Common myeloid progenitor, CD34-positive (primary cell): ENCODE results near the gene BCLAF3.

Experiments
- CTCF ChIA-PET: fragments of 350-600 bp; sonication (Branson Sonifier 250); formaldehyde crosslinking; loops from one replicate; lab custom pipeline; 2021; ENCODE audit warnings: antibody characterized with exemption; lab: Charles Lee
- POLR2A ChIA-PET: fragments of 350-600 bp; sonication (Branson Sonifier 250); formaldehyde crosslinking; loops from one replicate; lab custom pipeline; 2021; ENCODE audit warnings: antibody characterized with exemption; lab: Charles Lee
- DNase-seq, 3 donors: peaks; one replicate each; pipeline versions ENCODE4 v3.0.0 to v3.0.0-alpha.2; 2013
- H3K27ac ChIP-seq, 2 experiments: 1 replicate in 1 of 2; 2 replicates in 1 of 2; pipeline ENCODE4 v1.7.0; 2013; ENCODE audit warnings: inconsistent platforms in 2 of 2, low read length in 2 of 2, mild to moderate bottlenecking in 2 of 2, low read depth in 1 of 2, moderate library complexity in 1 of 2; ENCODE audit not compliant: severe bottlenecking in 2 of 2, insufficient read depth in 1 of 2, poor library complexity in 1 of 2
- H3K27me3 ChIP-seq, 5 experiments: replicated peaks in 2 of 5; 1 replicate in 3 of 5; 2 replicates in 2 of 5; pipeline versions ENCODE4 v1.6.1 to v1.7.0; 2013; ENCODE audit warnings: low read length in 4 of 5, mild to moderate bottlenecking in 2 of 5, moderate library complexity in 2 of 5, inconsistent platforms in 1 of 5; ENCODE audit not compliant: insufficient read depth in 5 of 5, control insufficient read depth in 4 of 5
- H3K36me3 ChIP-seq, 4 experiments: 1 replicate in 2 of 4; 2 replicates in 2 of 4; pipeline versions ENCODE4 v1.6.1 to v1.7.0; 2013; ENCODE audit warnings: low read length in 3 of 4, control low read depth in 1 of 4, mild to moderate bottlenecking in 1 of 4; ENCODE audit not compliant: control insufficient read depth in 4 of 4, insufficient read depth in 4 of 4
- H3K4me1 ChIP-seq, 4 experiments: 1 replicate in 3 of 4; 2 replicates in 1 of 4; pipeline versions ENCODE4 v1.6.1 to v1.7.1; 2013; ENCODE audit warnings: low read length in 3 of 4, mild to moderate bottlenecking in 3 of 4, control low read depth in 1 of 4, inconsistent platforms in 1 of 4, moderate library complexity in 1 of 4; ENCODE audit not compliant: control insufficient read depth in 4 of 4, insufficient read depth in 4 of 4; ENCODE audit errors: control extremely low read depth in 1 of 4
- H3K4me3 ChIP-seq, 7 experiments: 1 replicate in 4 of 7; 2 replicates in 3 of 7; pipeline versions ENCODE4 v1.5.1 to v1.7.0; 2013; ENCODE audit warnings: mild to moderate bottlenecking in 7 of 7, low read length in 6 of 7, moderate library complexity in 6 of 7, inconsistent platforms in 2 of 7, low read depth in 2 of 7, control low read depth in 1 of 7; ENCODE audit not compliant: insufficient read depth in 4 of 7, control insufficient read depth in 1 of 7; ENCODE audit errors: extremely low read depth in 1 of 7
- H3K9me3 ChIP-seq, 5 experiments: 1 replicate in 4 of 5; 2 replicates in 1 of 5; pipeline versions ENCODE4 v1.6.1 to v1.7.1; 2013; ENCODE audit warnings: low read length in 4 of 5, mild to moderate bottlenecking in 2 of 5, inconsistent platforms in 1 of 5, low read depth in 1 of 5, moderate library complexity in 1 of 5; ENCODE audit not compliant: control insufficient read depth in 4 of 5, insufficient read depth in 2 of 5; ENCODE audit errors: control extremely low read depth in 1 of 5
- WGBS: methylation state at CpG from one replicate; pipeline ENCODE4 v1.1.5; 2013; ENCODE audit not compliant: insufficient coverage; 5-methylcytosine and 5-hydroxymethylcytosine counted together

BCLAF3 gene

GRCh38 chrX:19975845-19976244 lies 15.0 kb downstream of the BCLAF3 start:
- Histone ChIP-seq H3K27me3 (peaks cover 0 to 2% (median 0%) of the 10 kb centered on the region in 5 experiments), H3K9me3 (peaks cover 2 to 12% (median 9%) of the 10 kb centered on the region in 5 experiments), H3K36me3 (peaks cover 0 to 9% (median 0%) of the 10 kb centered on the region in 4 experiments), H3K4me1 (no peaks in the 10 kb centered on the region), H3K4me3 (no peak overlapping the region), H3K27ac (no peak overlapping the region)
- ChIA-PET CTCF (no interaction called here), POLR2A (no interaction called here)
- DNase-seq, result no peak

- peaks cover 0 to 7% (median 0%) of the 10 kb centered on the region in 4 experiments for H3K36me3 ChIP-seq
- ChIA-PET POLR2A (no interaction called here), CTCF (interaction anchor here (2.0 kb wide), 1 partner anchor 13 kb away, joined by 4 read pairs; no protein-coding TSS in a partner anchor)
- DNase-seq, result no peak
- H3K27ac ChIP-seq, result no peak overlapping the region
- no peak overlapping the region for H3K4me3 ChIP-seq
- H3K4me1 ChIP-seq, result no peaks in the 10 kb centered on the region
- H3K27me3 ChIP-seq, result peaks cover 0 to 10% (median 0%) of the 10 kb centered on the region in 5 experiments
- H3K9me3 ChIP-seq, result peaks cover 2 to 12% (median 8%) of the 10 kb centered on the region in 5 experiments
These were observed 17.9 kb downstream of the BCLAF3 start for GRCh38 chrX:19972984-19973383.

GRCh38 chrX:19968276-19968675 lies 22.6 kb downstream of the BCLAF3 start:
- no peaks in the 10 kb centered on the region for H3K9me3 ChIP-seq
- no peak for DNase-seq
- H3K27ac ChIP-seq, result no peak overlapping the region
- ChIA-PET CTCF (no interaction called here), POLR2A (no interaction called here)
- WGBS, result 95% methylated on average over 5 of the region's 6 CpGs
- H3K36me3 ChIP-seq, result peaks cover 0 to 15% (median 4%) of the 10 kb centered on the region in 4 experiments
- H3K4me3 ChIP-seq, result no peak overlapping the region
- peaks cover 0 to 14% (median 0%) of the 10 kb centered on the region in 5 experiments for H3K27me3 ChIP-seq
- peaks cover 0 to 3% (median 1%) of the 10 kb centered on the region in 4 experiments for H3K4me1 ChIP-seq

- POLR2A ChIA-PET, result no interaction called here
- Histone ChIP-seq H3K4me1 (peaks cover 0 to 3% (median 1%) of the 10 kb centered on the region in 4 experiments), H3K27ac (no peak overlapping the region), H3K4me3 (no peak overlapping the region), H3K9me3 (no peaks in the 10 kb centered on the region), H3K36me3 (peaks cover 0 to 15% (median 4%) of the 10 kb centered on the region in 4 experiments), H3K27me3 (peaks cover 0 to 14% (median 0%) of the 10 kb centered on the region in 5 experiments)
- no peak for DNase-seq
- CTCF ChIA-PET, result no interaction called here
- WGBS, result no CpG with 5 or more reads among the region's 1 CpG
These were observed 24.8 kb downstream of the BCLAF3 start for GRCh38 chrX:19966056-19966455.

- no peak for DNase-seq
- Histone ChIP-seq H3K4me3 (no peak overlapping the region), H3K36me3 (peaks cover 0 to 15% (median 4%) of the 10 kb centered on the region in 4 experiments), H3K27ac (no peak overlapping the region), H3K27me3 (peaks cover 0 to 10% (median 0%) of the 10 kb centered on the region in 5 experiments), H3K9me3 (no peaks in the 10 kb centered on the region), H3K4me1 (peaks cover 0 to 3% (median 1%) of the 10 kb centered on the region in 4 experiments)
- ChIA-PET POLR2A (no interaction called here), CTCF (interaction anchor here (1.8 kb wide), 1 partner anchor 98 kb away, joined by 4 read pairs; no protein-coding TSS in a partner anchor)
- 94% methylated on average over 7 of the region's 9 CpGs for WGBS
These were observed 26.7 kb downstream of the BCLAF3 start for GRCh38 chrX:19964017-19964710.

- H3K4me1 ChIP-seq, result no peaks in the 10 kb centered on the region
- no peaks in the 10 kb centered on the region for H3K9me3 ChIP-seq
- ChIA-PET POLR2A (no interaction called here), CTCF (interaction anchor here (0.6 kb wide), 1 partner anchor 24 kb away, joined by 3 read pairs; no protein-coding TSS in a partner anchor)
- DNase-seq, result no peak
- H3K4me3 ChIP-seq, result no peak overlapping the region
- H3K27me3 ChIP-seq, result peaks cover 0 to 7% (median 0%) of the 10 kb centered on the region in 5 experiments
- no peak overlapping the region for H3K27ac ChIP-seq
- WGBS, result 77% methylated on average over 1 of the region's 1 CpG
- H3K36me3 ChIP-seq, result peaks cover 0 to 10% (median 3%) of the 10 kb centered on the region in 4 experiments
These were observed 29.9 kb downstream of the BCLAF3 start for GRCh38 chrX:19960913-19961312.
